ENCODE results near the gene BANF2.

DNA sequence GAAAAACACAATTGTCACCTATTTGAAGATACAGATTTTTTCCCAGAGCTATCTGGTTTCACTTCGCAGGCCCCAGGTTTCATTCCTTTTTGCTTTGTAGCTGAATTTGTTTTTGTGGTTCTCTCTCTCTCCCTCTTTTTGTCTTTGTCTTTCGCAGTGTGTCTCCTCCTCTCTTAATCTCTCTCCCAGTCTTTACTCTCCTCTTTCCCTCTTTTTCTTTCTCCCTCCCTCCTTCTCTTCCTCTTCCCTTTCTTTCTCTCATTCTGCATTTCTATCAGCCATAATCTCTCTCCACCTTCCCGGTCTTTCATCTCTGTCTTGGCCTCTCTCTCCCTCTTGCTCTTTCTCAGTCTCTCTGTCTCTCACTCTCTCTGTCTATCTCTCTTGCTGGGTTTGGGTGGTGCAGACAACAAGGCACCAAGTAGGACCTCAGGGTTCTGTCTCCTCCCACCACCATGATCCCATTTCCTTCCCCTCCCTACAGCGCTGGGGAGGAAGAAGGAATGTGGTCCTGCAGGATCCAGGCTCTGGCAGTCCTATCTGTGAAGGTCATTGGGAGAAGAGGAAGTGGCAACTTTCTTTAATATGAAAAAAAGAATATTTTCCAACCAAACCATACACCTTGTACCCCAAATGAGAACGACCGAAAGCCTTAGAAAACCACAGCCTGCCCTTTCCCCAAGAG lies 63.2 kb downstream of the BANF2 start:
- TF ChIP-seq, protein P1, sequence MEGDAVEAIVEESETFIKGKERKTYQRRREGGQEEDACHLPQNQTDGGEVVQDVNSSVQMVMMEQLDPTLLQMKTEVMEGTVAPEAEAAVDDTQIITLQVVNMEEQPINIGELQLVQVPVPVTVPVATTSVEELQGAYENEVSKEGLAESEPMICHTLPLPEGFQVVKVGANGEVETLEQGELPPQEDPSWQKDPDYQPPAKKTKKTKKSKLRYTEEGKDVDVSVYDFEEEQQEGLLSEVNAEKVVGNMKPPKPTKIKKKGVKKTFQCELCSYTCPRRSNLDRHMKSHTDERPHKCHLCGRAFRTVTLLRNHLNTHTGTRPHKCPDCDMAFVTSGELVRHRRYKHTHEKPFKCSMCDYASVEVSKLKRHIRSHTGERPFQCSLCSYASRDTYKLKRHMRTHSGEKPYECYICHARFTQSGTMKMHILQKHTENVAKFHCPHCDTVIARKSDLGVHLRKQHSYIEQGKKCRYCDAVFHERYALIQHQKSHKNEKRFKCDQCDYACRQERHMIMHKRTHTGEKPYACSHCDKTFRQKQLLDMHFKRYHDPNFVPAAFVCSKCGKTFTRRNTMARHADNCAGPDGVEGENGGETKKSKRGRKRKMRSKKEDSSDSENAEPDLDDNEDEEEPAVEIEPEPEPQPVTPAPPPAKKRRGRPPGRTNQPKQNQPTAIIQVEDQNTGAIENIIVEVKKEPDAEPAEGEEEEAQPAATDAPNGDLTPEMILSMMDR (IDR thresholded peaks at IDR 0.05): no peak
- no peak for TF ChIP-seq POLR2A (IDR thresholded peaks at IDR 0.05)
